Measurements from ENCODE around the gene GINS3. TPM values are rescaled to one million over a fixed set of nuclear protein-coding genes. Genes with fewer than 3 reads are reported as not detected.

Gene GINS3
- total RNA-seq, 1 experiment from 2014 or later: 11.3 TPM

- no peak for DNase-seq
- POLR2A ChIA-PET (ENCODE audit: unreplicated experiment): no interaction called here
- BruUV-seq (replicated peaks): no TSS peak
- no peak overlapping the region for H3K4me3 ChIP-seq
- H3K4me1 ChIP-seq (replicated peaks; ENCODE audit: insufficient read depth): peaks cover 28% of the 10 kb centered on the region
- H3K27me3 ChIP-seq (ENCODE audit: insufficient read depth, low read depth): no peaks in the 10 kb centered on the region
- TF ChIP-seq EZH2 (IDR thresholded peaks at IDR 0.05; ENCODE audit: low read depth): no peak
- no peak for TF ChIP-seq CTCF (conservative IDR thresholded peaks at IDR 0.05)
- H3F3A ChIP-seq (ENCODE audit: insufficient read depth, low read depth): peaks cover 17% of the 10 kb centered on the region
- no peak overlapping the region for H3K4me2 ChIP-seq
- no peaks in the 10 kb centered on the region for H3K9me2 ChIP-seq (ENCODE audit: insufficient read depth)
- no peaks in the 10 kb centered on the region; the same call in 1 of the 2 replicates for H3K9me3 ChIP-seq (ENCODE audit: insufficient read depth, low read depth)
- CTCF ChIA-PET: no interaction called here
- H2AFZ ChIP-seq: no peak overlapping the region
- H3K36me3 ChIP-seq (ENCODE audit: low read depth): no peaks in the 10 kb centered on the region
- intact Hi-C loops (cut with micrococcal nuclease; ENCODE audit: unreplicated experiment): no loop called here
- no peaks in the 10 kb centered on the region for H3K79me2 ChIP-seq (ENCODE audit: low read depth)
- H3K27ac ChIP-seq: no peak overlapping the region
- no peaks in the 10 kb centered on the region for H4K20me1 ChIP-seq (ENCODE audit: insufficient read depth)
Observed at GRCh38 chr16:58448890-58449289, 56.6 kb downstream of the GINS3 start.

DNA sequence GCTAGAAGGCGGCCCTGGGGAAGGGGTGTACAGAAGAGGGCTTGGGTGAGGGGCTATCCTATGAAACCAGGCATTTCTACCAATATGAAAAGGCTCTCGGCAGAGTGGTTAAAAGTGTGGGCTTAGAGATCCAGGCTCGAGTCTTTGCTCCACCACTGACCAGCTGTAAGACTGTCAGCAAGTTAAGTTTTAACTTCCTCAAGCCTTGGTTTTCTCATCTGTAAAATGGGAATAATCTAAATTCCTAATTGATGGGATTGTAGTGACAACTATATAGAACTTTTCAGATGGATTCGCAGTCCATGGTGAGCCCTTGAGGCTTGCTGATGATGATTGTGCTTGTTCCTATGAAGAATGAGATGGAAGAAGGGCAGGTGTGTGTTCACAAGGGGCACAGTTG, 57.0 kb downstream of the GINS3 start:
- Histone ChIP-seq H2AFZ (no peak overlapping the region), H3K27ac (no peak overlapping the region), H3K4me3 (no peak overlapping the region), H3K9me3 (ENCODE audit: insufficient read depth, low read depth) (no peaks in the 10 kb centered on the region; the same call in 1 of the 2 replicates), H3K9me2 (ENCODE audit: insufficient read depth) (no peaks in the 10 kb centered on the region), H3K36me3 (ENCODE audit: low read depth) (no peaks in the 10 kb centered on the region), H3F3A (ENCODE audit: insufficient read depth, low read depth) (peaks cover 17% of the 10 kb centered on the region), H3K79me2 (ENCODE audit: low read depth) (no peaks in the 10 kb centered on the region), H4K20me1 (ENCODE audit: insufficient read depth) (no peaks in the 10 kb centered on the region), H3K4me2 (no peak overlapping the region), H3K27me3 (ENCODE audit: insufficient read depth, low read depth) (no peaks in the 10 kb centered on the region), H3K4me1 (replicated peaks; ENCODE audit: insufficient read depth) (peaks cover 28% of the 10 kb centered on the region)
- no TSS peak for BruUV-seq (replicated peaks)
- no peak for TF ChIP-seq EZH2 (IDR thresholded peaks at IDR 0.05; ENCODE audit: low read depth)
- no peak for TF ChIP-seq CTCF (conservative IDR thresholded peaks at IDR 0.05)
- DNase-seq: no peak
- CTCF ChIA-PET: no interaction called here
- intact Hi-C loops (cut with micrococcal nuclease; ENCODE audit: unreplicated experiment): no loop called here
- POLR2A ChIA-PET (ENCODE audit: unreplicated experiment): no interaction called here

DNA sequence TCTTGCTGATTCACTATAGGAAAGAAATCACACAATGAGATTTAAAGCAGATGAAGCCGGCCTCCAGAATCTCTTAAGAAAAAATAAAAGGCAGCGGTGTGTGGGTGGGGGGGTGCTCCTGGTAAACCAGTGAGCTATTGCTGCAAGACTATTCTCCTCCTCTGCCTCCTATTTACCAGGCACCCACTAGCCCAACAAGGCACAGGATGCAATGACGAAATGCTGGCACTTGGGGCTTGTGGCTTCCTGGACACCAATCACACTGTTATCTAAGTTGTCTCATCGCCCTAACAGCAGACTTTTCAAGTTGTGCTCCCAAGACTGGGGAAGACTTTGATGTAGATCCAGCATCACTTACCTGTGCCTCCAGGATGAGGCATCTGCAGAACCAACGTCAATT, 57.5 kb downstream of the GINS3 start:
- no TSS peak for BruUV-seq (replicated peaks)
- CTCF ChIA-PET: no interaction called here
- intact Hi-C loops (cut with micrococcal nuclease; ENCODE audit: unreplicated experiment): no loop called here
- DNase-seq: no peak
- TF ChIP-seq EZH2 (IDR thresholded peaks at IDR 0.05; ENCODE audit: low read depth) (no peak), CTCF (conservative IDR thresholded peaks at IDR 0.05) (no peak)
- Histone ChIP-seq H3K9me3 (ENCODE audit: insufficient read depth, low read depth) (no peaks in the 10 kb centered on the region), H3K4me2 (no peak overlapping the region), H3K79me2 (ENCODE audit: low read depth) (no peaks in the 10 kb centered on the region), H4K20me1 (ENCODE audit: insufficient read depth) (no peaks in the 10 kb centered on the region), H3K9me2 (ENCODE audit: insufficient read depth) (no peaks in the 10 kb centered on the region), H3K36me3 (ENCODE audit: low read depth) (no peaks in the 10 kb centered on the region), H3K27ac (no peak overlapping the region), H3K27me3 (ENCODE audit: insufficient read depth, low read depth) (no peaks in the 10 kb centered on the region), H3K4me1 (replicated peaks; ENCODE audit: insufficient read depth) (peaks cover 28% of the 10 kb centered on the region), H3K4me3 (no peak overlapping the region), H2AFZ (no peak overlapping the region), H3F3A (ENCODE audit: insufficient read depth, low read depth) (peaks cover 17% of the 10 kb centered on the region)
- POLR2A ChIA-PET (ENCODE audit: unreplicated experiment): no interaction called here

Data from PC-9 (cell line).